Activated CD4-positive, CD25-positive, alpha-beta regulatory T cell treated with anti-CD3 and anti-CD28 coated beads, Interleukin-2, amount 50 U/mL, for 24 hours (primary cell): ENCODE measurements around the gene DNAJC16.
A peak's percentile ranks its signal among the peaks of the same experiment; 100 is the strongest.
"Not testable (repeated sequence)": the region's sequence is repeated elsewhere in the genome, so short reads cannot be mapped to it uniquely, and the experiment has no call there.

Experiments
- ATAC-seq, 2 donors: fragments of 150-1000 bp; cut with Tn5 transposase; one replicate each; pipeline ENCODE4 v1.10.0; 2021; ENCODE audit warnings: mild to moderate bottlenecking in 1 of 2, moderate library complexity in 1 of 2

Gene DNAJC16

GRCh38 chr1:15526490-15527339 lies at the start of gene DNAJC16:
TSS of gene DNAJC16 (plus strand) at chr1:15526848. CDS start at chr1:15529106, 2,258 bp downstream.
- peak; percentile 61 to 66 for ATAC-seq

- ATAC-seq = no peak
Observed at GRCh38 chr1:15476927-15477326, 49.7 kb upstream of the DNAJC16 start.

GRCh38 chr1:15477646-15478212 lies 48.9 kb upstream of the DNAJC16 start:
- ATAC-seq = no peak

GRCh38 chr1:15479654-15480347 lies 46.8 kb upstream of the DNAJC16 start:
- no peak for ATAC-seq

GRCh38 chr1:15482455-15482854 lies 44.2 kb upstream of the DNAJC16 start:
- not testable (repeated sequence) for ATAC-seq

GRCh38 chr1:15482983-15483543 lies 43.6 kb upstream of the DNAJC16 start:
- ATAC-seq = not testable (repeated sequence)

- ATAC-seq = no peak
Observed at GRCh38 chr1:15483971-15484370, 42.7 kb upstream of the DNAJC16 start.

- not testable (repeated sequence) for ATAC-seq
Observed at GRCh38 chr1:15484443-15484842, 42.2 kb upstream of the DNAJC16 start.

GRCh38 chr1:15485636-15486035 lies 41.0 kb upstream of the DNAJC16 start:
- no peak for ATAC-seq

- ATAC-seq = not testable (repeated sequence)
Observed at GRCh38 chr1:15486844-15487610, 39.6 kb upstream of the DNAJC16 start.

- no peak for ATAC-seq
Observed at GRCh38 chr1:15488371-15488770, 38.3 kb upstream of the DNAJC16 start.

- ATAC-seq = no peak
Observed at GRCh38 chr1:15489052-15489736, 37.5 kb upstream of the DNAJC16 start.

- peak in 1 of 2 donors; percentile 60 for ATAC-seq
Observed at GRCh38 chr1:15491010-15491409, 35.6 kb upstream of the DNAJC16 start.

- no peak for ATAC-seq
Observed at GRCh38 chr1:15492596-15492995, 34.1 kb upstream of the DNAJC16 start.

- no peak for ATAC-seq
Observed at GRCh38 chr1:15493869-15494390, 32.7 kb upstream of the DNAJC16 start.

GRCh38 chr1:15500184-15501178 lies 26.2 kb upstream of the DNAJC16 start:
- ATAC-seq = no peak

GRCh38 chr1:15501208-15502032 lies 25.2 kb upstream of the DNAJC16 start:
- no peak for ATAC-seq

GRCh38 chr1:15504436-15504835 lies 22.2 kb upstream of the DNAJC16 start:
- no peak for ATAC-seq

GRCh38 chr1:15506831-15507230 lies 19.8 kb upstream of the DNAJC16 start:
- ATAC-seq = no peak
